GM19324 (cell line): ENCODE measurements around the gene C1QA.

Experiments used
- ATAC-seq: cut with Tn5 transposase; IDR thresholded peaks from one replicate; pipeline ENCODE4 v1.9.1; 2021; ENCODE audit warnings: mild to moderate bottlenecking, moderate library complexity; ENCODE audit not compliant: unreplicated experiment, low FRiP score

Gene C1QA

DNA sequence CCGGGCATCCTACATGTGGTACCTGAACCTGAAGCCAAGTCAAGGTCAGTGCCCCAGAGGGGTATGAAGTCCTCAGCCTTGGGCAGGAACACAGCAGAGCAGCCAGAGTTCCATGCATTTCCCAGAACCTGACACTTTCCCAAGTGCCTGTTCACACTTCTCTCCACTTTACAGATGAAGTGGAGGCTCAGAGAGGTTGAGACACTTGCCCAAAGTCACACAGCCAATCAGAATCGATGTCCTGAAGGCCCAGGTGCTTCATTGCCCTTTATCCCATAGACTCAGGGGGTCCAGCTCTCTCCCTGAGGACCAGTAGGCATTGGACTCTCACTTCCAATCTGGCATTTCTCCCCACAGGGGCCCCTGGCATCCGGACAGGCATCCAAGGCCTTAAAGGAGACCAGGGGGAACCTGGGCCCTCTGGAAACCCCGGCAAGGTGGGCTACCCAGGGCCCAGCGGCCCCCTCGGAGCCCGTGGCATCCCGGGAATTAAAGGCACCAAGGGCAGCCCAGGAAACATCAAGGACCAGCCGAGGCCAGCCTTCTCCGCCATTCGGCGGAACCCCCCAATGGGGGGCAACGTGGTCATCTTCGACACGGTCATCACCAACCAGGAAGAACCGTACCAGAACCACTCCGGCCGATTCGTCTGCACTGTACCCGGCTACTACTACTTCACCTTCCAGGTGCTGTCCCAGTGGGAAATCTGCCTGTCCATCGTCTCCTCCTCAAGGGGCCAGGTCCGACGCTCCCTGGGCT is 2.2 kb downstream of the C1QA start:
- no peak for ATAC-seq

- no peak for ATAC-seq
These were observed 2.9 kb downstream of the C1QA start for GRCh38 chr1:22639286-22639685.

- no peak for ATAC-seq
These were observed 4.8 kb downstream of the C1QA start for GRCh38 chr1:22641247-22641646.

DNA sequence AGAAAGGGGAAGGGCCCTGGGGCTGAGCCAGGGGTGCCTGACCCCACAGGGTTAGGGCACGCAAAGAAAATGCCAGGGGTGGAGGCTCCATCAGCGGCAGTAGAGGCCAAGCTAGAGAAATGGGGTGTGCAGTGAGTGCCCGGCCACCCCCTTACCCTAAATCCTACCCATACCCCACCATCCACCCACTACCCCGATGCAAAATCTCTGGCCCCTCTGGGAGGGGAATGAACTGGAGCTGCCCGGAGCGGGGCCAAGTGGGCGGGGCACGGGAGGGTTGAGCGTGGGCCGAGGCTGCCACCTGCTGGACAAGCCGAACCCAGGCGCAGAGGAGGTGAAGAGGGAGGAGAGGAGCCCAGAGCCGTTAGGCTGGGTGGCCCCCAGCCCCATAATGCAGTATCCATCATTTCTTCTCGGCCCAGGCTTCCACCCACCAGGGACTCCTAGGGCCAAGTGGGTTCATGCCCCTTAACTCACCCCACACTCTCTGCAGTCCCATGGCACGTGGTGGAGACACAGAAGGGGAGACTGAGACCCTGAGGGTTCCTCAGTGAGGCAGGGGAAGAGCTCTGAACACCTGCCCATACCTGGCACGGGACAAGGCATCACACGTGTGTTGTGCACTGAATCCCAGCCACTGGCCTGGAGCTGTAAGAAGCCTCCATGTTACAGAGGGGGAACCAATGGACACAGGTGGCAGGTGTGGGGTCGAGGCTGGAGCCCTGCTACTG is 5.6 kb downstream of the C1QA start:
- ATAC-seq, result no peak

DNA sequence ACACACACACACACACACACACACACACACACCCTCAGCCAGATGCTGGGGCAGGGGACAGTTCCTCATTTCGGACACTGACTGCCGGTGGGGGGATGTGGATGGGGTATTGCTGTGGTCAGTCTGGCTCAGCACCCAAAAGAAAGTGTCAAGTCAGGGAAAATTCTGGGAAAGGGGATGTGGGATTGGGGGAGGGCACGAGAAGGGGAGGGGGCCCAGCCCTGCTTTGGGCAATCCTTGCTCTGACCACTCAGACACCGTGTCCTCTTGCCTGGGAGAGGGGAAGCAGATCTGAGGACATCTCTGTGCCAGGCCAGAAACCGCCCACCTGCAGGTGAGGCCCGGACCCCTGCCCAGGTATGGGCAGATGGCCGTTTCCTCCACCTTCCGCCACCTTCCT is 7.0 kb downstream of the C1QA start, which contains the start of gene C1QC:
Gene C1QC, plus strand, starts transcription at position 253 of the 400 bp plus-strand sequence. CDS start 391 bp downstream, outside the sequence.
- no peak for ATAC-seq

- ATAC-seq, result no peak
These were observed 7.5 kb downstream of the C1QA start for GRCh38 chr1:22643928-22644327.

DNA sequence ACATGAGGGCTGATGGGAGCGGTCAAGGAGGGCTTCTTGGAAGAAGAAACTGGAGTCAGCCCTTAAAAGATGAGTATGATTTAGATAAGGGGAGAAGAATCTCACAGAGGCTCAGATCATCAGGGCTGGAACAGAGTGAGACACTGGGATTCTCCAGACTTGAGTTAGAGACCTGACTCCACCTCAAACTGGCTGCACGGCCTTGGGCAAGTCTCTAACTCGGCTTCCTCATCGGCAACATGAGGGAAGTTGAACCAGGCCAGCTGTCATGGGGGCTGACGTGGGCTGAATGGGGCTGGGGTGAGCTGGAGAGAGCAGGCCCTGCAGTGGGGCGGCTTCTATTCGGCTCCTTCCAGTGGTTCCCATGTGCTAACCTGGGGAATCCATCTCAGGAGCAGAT is 9.5 kb downstream of the C1QA start:
- no peak for ATAC-seq

GRCh38 chr1:22646384-22646783 is 10.0 kb downstream of the C1QA start:
- no peak for ATAC-seq

DNA sequence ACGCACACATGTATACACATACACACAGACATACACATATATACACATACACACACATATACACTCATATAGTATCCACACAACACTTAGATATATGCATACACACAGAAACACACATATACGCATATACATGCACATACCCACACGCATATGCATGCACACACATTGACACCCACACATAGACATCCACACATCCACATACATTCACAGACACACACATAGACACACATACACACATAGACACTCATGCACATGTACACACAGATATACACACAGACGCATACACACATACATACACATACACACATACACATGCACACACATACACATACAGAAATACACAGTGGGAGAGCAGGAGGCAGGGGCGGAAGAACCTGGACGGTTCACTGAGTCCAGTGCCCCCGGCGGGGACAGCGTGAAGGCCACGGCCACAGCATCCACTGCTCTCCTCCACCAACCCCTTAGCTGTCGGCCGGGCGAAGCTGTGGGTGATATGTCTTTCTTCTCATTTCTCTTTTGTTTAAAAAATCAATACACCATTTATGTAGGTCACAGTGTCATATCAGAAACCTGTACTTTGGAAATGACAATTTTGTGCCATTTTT is 13.8 kb downstream of the C1QA start:
- no peak for ATAC-seq

- ATAC-seq, result no peak
These were observed 15.8 kb downstream of the C1QA start for GRCh38 chr1:22651941-22652856.

- ATAC-seq, result no peak
These were observed 16.5 kb downstream of the C1QA start, which contains the start of gene C1QB for GRCh38 chr1:22652881-22653316. Gene C1QB, plus strand, starts transcription at chr1:22653236. Its CDS starts 6,227 bp downstream, at chr1:22659463.

DNA sequence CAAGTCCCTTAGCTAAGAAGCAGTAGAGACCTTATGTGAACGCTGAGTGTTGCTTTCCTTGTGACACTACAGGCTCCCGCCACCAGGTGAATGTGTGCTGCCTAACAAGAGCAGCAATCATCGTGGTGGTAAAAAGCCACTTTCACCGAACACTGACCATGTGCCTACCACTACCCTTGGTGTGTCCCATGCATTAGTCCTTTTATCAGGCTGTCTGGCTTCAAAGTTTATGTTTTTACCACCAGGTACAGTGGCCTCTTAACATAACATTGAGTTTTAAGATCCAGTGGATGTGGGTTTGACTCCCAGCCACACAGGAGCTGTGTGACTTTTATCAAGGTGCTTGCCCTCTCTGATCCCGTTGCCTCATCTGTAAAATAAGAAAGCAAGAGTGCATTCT is 18.3 kb downstream of the C1QA start:
- ATAC-seq, result no peak

- no peak for ATAC-seq
These were observed 22.1 kb downstream of the C1QA start for GRCh38 chr1:22658385-22659163.

DNA sequence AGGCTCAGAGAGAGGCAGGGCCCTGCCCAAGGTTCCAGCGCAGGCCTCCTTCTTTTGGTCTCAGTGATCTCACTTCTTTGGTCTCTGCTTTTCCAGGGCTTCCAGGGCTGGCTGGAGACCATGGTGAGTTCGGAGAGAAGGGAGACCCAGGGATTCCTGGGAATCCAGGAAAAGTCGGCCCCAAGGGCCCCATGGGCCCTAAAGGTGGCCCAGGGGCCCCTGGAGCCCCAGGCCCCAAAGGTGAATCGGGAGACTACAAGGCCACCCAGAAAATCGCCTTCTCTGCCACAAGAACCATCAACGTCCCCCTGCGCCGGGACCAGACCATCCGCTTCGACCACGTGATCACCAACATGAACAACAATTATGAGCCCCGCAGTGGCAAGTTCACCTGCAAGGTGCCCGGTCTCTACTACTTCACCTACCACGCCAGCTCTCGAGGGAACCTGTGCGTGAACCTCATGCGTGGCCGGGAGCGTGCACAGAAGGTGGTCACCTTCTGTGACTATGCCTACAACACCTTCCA is 24.4 kb downstream of the C1QA start:
- ATAC-seq, result no peak

- ATAC-seq, result no peak
These were observed 25.5 kb downstream of the C1QA start for GRCh38 chr1:22661880-22662279.

- no peak for ATAC-seq
These were observed 25.9 kb downstream of the C1QA start for GRCh38 chr1:22662318-22662717.

DNA sequence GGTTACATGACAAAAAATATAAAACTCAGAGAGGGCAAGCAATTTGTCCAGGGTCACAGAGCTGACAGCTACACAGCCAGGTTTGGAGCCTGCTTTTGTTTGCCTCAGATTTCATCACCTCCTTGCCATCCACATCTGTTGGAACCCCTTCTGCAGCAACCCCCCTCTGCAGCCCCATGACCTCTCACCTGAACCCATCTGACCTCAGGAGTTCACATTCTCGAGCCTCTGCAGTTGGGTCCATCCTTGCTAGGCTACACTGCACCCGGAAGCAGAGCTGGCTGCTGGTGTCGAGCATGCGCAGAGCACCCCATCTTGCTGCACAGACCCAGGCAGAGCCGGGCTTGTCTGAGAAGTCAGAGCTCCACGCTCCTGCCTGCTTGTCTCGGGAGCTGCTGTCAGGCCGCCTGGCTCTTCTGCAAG is 26.6 kb downstream of the C1QA start:
- ATAC-seq, result no peak

DNA sequence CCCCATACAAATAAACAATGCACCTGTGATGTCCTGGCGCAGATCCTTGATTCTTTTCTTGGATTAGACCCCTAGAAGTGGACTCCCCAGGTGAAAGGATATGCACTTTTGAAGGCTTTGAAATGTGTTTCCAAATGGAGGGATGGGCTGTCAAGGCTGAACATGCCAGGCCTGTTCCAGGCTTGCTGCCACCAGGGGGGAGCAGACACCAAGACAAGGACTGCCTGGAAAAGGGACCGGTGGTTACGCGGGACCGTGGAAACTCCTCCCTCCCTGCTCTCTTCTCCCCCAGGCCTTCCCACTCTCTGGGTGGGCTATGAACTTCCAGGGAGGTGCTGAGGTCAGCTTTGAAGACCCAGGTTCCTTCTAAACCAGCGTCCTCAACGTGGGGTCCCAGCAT is 29.3 kb downstream of the C1QA start:
- ATAC-seq, result no peak

GRCh38 chr1:22666412-22666811 is 30.0 kb downstream of the C1QA start:
- no peak for ATAC-seq
